HG03097 (cell line): ENCODE measurements around the gene STK35.

Experiments
- ATAC-seq: cut with Tn5 transposase; IDR thresholded peaks from one replicate; pipeline ENCODE4 v1.9.1; 2021; ENCODE audit not compliant: unreplicated experiment, low FRiP score

The STK35 gene

DNA sequence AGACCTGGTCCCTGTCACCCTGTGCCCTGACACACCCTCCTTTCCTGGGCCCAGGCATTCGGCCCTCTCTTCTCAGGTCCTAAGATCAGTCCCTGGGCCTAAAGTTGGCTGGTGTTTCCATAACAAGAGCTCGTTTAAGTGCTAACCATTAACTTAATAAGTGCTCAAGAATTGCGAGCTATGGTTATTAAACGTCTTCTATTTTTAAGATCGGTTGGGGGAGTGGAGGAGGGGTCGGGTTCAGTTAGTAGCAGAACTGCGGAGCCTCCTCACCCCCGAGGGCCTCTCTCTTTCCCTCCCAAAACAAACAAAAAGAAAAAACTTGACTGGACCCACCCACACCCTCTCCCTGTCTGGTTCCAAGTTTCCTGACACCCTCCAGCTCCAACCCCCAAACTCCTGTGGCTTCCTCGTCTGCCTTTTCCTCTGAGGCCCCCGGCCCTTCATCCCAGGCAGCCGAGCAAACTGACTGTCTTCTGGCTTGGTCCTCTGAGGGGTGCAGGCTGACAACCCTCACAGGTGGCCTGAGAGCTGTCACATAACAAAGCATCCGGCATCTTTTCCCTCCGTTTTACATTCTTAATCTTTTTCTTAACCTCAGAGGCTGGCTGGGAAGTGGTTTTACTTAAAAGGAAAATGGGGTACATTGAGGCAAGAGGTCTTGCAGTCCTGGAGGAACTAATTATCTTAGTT lies 2.0 kb downstream of the STK35 start:
- no peak for ATAC-seq

DNA sequence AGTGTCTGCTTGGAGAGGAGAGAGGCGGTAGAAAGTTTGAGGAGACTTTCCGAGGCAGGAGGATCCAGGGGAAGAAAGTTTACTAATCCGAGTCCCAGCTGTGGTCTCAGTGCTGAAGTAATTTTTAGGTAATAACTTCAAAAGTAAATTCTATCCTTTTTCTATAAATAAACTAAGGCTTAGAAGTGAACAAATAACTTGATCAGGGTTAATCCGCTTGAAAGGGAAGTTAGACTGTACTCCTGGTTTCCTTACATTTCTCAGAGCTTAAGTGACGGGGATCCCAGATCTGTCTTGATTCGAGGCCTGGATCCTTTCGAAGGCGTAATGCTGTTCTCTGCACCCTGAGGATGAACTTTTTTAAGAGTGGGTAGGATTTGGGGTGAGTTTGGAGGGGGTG lies 2.6 kb downstream of the STK35 start:
- ATAC-seq, result no peak

DNA sequence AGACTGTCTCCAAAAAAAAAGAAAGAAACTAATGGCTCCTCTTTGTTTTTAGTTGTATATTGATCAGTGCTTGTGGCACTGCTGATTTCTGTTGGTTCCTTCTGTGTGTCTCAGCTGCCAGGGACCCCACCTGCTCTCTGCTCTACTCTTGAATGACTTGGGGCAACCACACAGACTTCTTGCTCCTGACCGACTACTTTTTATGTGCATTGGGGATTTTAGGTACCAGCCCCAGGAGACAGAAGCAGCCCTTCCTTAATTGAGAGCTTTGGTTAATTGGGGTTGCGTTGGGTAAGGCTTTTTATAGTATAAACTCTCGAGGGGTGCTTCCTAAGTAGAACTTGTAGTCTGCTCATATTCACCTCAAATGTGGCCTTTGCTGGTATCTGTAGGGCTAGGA lies 6.9 kb downstream of the STK35 start:
- no peak for ATAC-seq

DNA sequence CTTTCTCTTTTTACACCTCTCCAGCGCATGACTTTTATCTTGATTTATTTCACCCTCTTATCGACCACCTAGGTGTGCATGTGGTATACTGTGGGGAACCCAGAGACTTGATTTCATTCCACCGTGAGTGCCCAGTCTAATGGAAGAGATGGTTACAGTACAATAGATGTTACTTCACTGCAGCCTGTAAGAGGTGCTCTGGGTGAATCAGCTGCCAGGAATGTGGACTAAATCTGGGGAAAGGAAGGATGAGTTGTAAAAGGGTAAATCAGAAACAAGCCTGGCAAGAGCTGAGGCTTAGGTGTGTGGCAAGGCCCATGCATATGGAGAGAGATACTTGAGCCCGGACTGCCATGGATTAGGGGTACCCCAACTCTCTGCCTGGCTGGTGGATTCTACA lies 7.4 kb downstream of the STK35 start:
- ATAC-seq, result no peak

DNA sequence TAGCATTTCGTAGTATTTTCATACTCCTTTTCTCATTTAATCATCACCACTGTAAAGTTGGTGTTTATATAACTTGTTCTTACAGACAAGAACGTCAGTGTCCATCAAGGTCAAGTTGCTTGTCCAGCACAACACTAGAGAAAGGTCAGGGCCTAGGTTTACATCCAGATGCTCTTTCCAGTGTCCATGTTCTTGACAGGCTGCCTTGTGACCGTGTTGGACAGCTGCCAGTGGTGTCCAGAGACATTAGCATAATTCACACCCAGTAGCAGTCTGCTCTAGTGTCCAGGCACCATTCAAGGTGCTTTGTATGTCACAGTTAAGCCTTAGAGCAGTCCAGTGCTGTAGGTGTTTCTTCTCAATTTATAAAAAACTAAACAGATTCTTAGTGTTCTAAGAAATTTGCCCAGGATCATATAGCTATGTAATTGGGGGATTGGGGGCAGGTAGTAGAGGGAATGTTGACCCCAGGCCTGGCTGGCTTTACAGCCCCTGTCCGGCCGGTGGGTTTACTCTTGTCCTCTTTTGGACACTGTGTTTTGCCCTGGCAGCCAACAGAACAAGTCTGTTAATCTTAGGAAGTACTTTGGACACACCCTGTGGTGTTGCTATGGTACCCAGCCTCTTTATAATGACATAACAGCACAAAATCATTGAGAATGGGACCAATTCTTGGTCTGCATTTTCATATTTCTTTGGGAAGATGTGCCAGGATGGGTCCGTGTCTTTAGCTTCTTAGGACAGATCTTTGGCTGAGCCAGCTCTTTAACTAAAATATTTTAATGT lies 8.0 kb downstream of the STK35 start:
- no peak for ATAC-seq

DNA sequence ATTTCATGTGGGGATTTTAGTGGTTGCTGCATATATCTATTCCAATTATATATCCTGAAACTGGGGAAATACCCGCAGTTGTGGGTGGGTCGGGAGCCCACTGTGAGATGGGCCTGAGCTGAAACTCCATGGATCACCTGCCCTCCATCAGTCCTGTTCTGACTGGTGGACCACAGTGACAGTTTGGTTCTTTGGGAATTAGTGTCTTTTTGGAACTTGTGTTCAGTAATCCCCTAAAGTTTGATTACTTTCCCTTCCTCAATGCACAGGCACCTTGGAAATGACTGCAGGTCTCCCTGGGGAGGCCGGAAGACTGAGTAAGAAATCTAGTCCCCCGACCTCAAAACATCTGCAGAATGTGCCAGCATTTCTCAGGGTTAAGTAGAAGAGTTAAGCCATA lies 11.3 kb downstream of the STK35 start:
- ATAC-seq, result no peak

DNA sequence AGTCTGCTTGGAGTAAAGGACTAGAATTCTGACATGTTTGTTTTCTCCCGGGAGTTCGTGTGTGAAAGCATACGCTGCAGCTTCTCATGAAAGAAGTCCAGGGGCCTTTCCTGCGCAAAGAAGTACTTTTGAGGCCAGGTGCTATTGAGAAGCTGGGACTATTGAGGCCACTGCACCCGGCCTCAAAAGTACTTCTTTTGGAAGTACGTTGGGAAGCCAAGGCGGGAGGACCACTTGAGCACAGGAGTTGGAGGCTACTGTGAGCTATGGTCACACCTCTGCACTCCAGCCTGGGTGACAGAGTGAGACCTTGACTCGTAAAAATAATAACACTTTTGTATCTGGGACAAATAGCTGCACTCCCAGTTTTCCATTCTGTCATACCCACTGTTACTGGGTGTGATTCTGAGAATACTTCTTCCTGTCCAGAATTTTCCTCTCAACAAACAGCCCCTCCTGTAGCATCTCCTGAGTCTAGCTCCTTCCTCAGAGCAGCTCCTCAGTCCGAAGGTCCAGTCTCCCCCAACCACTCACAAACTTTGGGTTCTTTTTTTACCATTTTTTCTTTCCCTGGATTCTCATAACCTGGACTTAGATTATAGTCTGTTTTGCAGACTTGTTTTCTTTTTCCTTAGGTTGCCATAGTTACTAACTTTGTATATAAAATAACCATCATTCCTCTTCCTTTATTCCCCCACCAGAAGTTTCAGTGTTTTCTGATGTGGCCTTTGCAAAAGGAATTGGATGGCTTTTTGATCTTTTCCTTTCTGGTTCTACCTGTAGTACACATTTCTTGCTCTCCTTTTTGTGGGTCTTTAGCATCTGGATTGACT lies 12.7 kb downstream of the STK35 start:
- no peak for ATAC-seq

DNA sequence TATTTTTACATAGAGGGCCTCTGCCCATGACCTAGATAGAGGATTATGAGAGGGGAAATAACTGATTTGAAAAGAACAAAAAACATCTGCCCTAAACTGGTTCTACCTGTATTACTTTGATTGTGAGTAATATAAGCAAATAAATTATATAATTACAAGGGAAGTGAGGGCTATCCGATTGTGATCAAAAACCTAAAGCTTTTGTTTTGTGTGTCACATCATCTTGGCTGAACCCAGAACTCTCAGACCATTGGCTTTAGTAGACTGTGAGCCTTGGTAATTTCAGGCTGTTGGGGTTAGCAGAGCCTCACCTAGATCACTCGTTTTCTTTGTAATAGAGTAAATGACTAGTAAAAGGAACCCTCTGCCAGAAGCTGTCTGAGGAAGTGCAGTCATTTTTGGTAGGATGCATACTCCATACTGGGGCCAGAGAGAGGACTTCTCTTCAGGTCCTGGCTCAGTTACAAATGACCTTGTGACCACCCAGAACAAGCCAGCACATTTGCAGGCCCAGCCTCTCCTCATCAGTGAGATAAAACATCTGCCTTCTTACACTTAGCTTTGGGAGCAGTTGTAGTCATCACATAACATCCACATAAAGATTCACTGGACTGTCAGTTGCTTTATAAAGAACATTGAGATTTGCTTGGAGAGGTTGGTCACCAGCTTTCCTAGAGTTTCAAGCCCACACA lies 13.5 kb downstream of the STK35 start:
- no peak for ATAC-seq

DNA sequence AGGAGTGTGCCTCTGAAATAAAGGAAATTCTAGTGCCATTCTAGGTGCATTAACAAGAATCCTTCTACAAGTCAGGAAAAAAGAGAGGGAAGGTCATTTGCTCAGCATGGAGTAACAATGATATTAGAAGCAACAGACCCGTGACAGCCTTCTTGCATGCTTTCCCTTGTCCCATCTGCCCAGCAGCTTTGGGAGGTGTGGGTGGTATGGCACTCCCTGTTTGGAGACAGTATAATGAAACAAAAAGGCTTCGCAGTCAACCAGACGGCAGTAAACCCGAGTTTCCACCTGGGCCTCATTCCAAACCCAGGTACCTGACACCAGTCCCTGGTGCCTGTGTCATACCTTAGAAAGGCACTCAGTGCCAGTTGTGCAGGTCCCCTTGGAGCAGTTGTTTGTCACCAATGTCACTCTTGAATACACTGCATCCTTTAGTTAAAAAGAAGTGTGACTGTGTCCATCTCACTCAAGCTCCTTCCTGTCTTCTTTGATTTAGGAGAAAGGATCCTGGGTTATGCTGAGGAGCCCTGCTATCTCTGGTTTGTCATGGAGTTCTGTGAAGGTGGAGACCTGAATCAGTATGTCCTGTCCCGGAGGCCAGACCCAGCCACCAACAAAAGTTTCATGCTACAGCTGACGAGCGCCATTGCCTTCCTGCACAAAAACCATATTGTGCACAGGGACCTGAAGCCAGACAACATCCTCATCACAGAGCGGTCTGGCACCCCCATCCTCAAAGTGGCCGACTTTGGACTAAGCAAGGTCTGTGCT lies 14.7 kb downstream of the STK35 start:
- no peak for ATAC-seq

DNA sequence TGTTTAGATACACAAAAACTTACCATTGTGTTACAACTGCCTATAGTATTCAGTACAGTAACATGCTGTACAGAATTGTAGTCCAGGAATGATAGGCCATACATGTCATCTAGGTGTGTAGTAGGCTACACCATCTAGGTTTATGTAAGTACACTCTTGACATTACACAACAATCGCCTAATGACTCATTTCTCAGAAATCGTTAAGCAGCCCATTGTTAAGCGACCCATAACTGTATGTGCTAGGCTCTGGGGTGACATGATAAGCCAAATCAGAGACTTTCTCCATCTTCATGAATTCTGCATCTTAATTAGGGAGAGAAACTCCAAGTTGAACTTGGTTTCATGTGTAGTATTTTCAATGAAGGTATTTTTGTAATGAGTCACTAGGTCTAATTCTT lies 17.2 kb downstream of the STK35 start:
- no peak for ATAC-seq

DNA sequence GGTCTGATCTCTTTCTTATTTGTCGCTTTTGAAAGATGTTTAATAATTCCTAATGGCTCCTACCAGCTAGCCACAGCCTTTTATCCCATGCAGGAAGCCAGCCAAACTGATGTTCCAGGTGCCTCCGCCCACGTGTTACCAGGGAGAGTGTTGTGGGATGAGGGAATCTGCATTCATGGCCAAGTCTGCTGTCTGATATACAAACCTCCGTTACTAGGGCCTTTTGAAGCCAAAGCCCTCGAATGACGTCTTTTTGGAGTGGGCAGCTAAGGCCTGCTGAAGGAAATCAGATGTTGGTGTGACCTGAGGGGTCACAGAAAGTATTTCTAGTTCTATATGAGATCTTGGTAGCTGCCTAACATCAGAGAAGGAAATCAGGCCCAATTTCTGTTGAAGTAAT lies 21.3 kb downstream of the STK35 start:
- no peak for ATAC-seq

DNA sequence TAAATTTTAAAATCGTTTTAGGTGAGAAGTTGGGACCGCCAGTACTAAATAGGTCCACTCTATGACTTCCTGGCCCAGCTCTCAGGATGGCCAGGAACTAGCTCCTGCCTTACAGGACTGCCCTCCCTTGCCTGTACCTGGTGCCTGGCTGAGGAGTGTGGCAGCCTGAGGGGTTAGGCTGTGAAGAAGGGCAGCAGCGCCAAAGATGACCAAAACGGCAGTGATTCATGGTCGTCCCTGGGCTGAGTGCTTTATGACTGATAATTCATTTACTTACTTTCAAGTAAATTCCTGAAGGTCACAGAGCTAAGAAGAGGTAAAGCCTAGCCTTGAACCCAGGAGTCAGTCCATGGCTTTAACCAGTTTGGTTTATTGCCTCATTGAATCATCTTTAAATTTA lies 22.1 kb downstream of the STK35 start:
- ATAC-seq, result no peak

DNA sequence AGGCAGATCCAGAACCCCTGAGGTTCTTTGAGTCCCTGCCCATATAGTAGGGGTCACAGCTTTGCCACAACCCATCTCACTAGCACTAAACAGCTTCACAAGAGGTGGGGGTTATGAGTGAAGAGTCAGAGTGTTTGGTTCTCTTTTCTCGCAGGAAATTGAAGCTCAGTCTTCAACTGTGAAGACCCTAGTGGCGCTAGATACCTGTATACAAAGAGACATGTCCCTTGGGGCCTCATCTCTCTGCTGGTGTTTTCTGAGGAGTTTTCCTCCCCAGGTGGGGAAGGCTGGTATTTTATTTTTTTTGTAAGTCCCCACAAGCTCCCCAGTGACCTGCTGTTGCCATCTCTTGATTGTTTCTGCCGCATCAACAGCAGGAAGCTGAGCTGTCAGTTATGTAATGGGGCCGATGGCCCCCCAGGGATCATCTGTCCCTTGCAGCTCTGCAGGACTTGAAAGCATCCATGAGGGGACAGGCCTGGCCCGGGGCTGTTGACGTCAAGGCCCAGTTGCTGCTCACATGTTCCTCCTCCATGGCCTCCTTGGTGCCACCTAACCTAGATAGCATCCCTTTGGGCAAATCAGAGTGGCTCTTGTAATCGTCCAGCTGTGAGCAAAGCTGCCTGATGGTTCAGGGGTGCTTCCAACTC lies 23.1 kb downstream of the STK35 start:
- ATAC-seq, result no peak

DNA sequence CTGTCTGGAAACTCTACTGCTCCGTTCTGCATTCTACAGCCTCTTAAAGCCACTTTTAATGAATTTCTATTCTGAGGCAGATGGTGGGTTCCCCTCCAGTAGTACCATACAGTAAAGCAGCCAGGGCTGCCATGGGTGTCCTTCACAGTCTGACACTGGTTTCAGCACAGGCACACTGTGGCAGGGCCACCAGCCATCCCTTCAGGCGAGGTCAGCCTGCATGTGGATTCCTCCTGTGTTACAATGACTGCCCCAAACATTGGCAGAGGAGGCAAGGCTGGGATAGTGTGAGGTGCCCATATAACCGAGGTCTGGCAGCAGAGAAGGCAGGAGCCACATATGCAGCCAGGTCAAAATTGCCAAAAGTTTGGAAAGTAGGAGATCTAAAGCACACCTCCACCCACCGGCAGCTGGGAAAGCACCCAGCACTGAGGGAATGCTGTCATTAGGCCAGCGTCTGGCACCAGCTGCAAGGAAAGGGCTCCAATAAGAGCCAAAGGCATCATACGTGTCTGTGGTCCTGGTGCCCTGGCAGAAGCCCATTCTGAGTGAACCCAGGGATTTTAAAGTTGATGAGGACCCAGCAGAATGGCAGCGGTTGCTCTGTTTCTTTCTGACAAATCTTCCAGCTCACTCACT lies 24.0 kb downstream of the STK35 start:
- ATAC-seq, result no peak

DNA sequence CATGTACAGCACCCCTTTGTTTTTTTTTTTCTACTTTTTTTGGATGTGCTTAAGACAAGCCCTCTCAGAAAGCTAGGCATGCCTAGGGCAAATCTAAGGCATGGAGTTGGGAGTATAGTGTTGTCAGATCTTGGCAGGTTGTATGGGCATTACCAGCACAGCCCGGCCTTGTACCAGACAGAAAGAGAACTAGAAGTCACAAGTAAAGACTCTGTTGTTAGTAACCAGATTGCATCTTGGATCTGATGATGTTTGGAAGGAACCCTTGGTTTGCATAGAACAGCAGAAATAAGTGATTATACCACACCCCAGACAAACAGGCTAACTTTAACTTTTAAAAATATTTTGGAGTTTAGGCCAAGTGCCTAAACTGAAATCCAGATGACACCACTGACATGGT lies 25.6 kb downstream of the STK35 start:
- no peak for ATAC-seq

DNA sequence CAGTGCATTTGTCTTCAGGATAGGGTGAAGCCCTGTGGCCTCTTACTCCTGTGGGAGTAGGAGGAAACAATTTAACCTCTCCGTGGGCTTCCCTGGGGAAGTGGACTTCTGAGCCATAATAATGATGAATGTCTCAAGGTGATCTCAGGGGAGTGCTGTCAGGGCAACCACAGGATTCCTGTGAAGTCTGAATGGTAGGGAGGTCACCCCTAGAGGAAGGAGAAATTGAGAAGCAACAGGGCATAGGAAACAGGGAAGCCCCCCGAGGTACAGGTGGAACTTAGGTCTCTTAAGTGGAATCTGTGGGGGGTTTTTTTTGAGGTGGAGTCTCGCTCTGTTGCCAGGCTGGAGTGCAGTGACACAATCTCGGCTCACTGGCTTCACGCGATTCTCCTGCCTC lies 26.9 kb downstream of the STK35 start:
- no peak for ATAC-seq

DNA sequence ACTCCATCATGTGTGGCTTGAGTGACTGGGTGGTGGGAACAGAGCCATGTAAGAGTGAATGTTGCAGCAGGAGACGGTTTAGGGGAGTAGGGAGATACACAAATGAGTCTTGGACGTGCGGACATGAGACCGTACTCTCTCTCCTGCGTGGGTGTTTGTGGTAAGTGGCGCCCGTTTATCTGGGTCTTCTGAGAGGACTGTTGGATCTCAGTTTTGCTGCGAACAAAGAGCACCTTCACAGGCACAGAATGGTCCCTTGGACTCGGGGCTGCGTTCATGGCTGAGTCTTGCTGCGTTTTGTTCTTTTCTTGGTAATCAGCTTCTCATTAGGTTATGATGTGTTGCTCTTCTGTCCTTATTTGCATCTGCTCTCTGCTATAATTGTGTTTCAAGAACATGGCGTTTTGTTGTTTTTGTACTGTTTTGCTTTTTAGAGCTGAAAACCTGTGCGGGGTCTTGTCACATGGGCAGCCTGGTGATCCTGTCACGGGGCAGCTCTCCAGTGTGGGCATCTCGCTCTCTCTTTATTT lies 28.5 kb downstream of the STK35 start:
- ATAC-seq, result no peak

DNA sequence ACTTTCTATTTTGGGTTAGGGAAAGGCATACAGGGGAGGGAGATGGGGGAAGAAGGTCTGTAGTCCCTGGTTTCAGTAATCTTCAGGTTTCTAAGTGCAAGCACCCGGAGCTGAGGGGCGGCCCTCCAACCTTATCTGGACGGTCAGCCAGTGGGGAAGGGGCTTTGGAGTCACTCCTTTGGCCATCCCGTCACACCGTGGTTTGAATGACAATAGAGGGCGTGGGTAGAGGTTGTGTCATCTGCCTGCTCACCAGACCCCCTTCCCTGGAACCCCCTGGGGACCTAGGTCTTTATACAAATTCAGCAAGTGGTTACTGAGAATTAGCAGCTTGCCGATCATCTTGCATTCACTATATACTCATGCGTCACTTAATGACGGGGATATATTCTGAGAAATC lies 29.1 kb downstream of the STK35 start:
- no peak for ATAC-seq

DNA sequence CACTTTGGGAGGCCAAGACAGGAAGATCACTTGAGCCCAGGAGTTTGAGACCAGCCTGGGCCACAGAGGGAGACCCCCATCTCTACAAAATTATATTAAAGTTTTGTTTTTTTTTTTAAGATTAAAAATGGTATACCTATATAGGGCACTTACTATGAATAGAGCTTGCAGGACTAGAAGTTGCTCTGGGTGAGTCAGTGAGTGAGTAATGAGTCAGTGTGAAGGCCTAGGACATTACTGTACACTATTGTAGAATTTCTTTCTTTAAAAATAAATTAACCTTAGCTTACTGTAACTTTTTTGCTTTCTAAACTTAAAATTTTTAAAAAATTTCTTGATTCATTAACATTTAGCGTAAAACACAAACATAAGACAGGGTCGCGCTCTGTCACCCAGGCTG lies 29.7 kb downstream of the STK35 start:
- no peak for ATAC-seq
